WTC11 (cell line): ENCODE data around the gene RAI14. TPM values are rescaled to one million over a fixed set of nuclear protein-coding genes. Genes with fewer than 3 reads are reported as not detected.

Experiments used
- ATAC-seq: fragments of 200-7000 bp; cut with Tn5 transposase; 2 replicates; pipeline ENCODE4 v1.10.0; 2021; ENCODE audit warnings: mild to moderate bottlenecking, moderate library complexity
- CTCF ChIA-PET: fragments of 300-600 bp; sonication (Branson Sonifier 250); formaldehyde crosslinking; loops from one replicate; lab custom pipeline; 2021; ENCODE audit warnings: antibody characterized with exemption; lab: Charles Lee
- POLR2A ChIA-PET: fragments of 350-600 bp; sonication (Branson Sonifier 250); formaldehyde crosslinking; loops from one replicate; lab custom pipeline; 2021; ENCODE audit warnings: antibody characterized with exemption; lab: Charles Lee
- DNase-seq: peaks from one replicate; pipeline ENCODE4 v3.0.0; 2021; ENCODE audit warnings: low spot score
- H3K27ac Mint-ChIP-seq: 2 replicates; pipeline ENCODE4 v1.8.0; 2021; ENCODE audit warnings: mixed read lengths
- H3K27me3 Mint-ChIP-seq: 2 replicates; pipeline ENCODE4 v1.8.0; 2021; ENCODE audit warnings: low read depth, mild to moderate bottlenecking, moderate library complexity, mixed read lengths
- H3K36me3 Mint-ChIP-seq: 2 replicates; pipeline ENCODE4 v1.8.0; 2021; ENCODE audit warnings: mixed read lengths
- H3K4me1 Mint-ChIP-seq: 2 replicates; pipeline ENCODE4 v1.8.0; 2022; ENCODE audit warnings: mixed read lengths
- H3K4me3 Mint-ChIP-seq: 2 replicates; pipeline ENCODE4 v1.8.0; 2021; ENCODE audit warnings: mild to moderate bottlenecking, moderate library complexity, mixed read lengths
- H3K9me3 Mint-ChIP-seq: 2 replicates; pipeline ENCODE4 v1.8.0; 2021; ENCODE audit warnings: mixed read lengths
- AFF4 ChIP-seq: sonication (generic); formaldehyde crosslinking; IDR thresholded peaks from 2 replicates; pipeline ENCODE4 v1.8.1; 2023; ENCODE audit warnings: mild to moderate bottlenecking, missing genetic modification reagents, borderline replicate concordance
- CBFB ChIP-seq: sonication (generic); formaldehyde crosslinking; IDR thresholded peaks from 2 replicates; pipeline ENCODE4 v1.8.1; 2022; ENCODE audit warnings: mild to moderate bottlenecking, low read depth, missing genetic modification reagents
- EMX1 ChIP-seq: fragments of 250-450 bp; sonication (Bioruptor Pico); IDR thresholded peaks from 2 replicates; pipeline ENCODE4 v1.8.0; 2021; ENCODE audit warnings: mild to moderate bottlenecking
- FOXK1 ChIP-seq: sonication (generic); formaldehyde crosslinking; IDR thresholded peaks from 2 replicates; pipeline ENCODE4 v1.8.0; 2022; ENCODE audit warnings: mild to moderate bottlenecking, moderate library complexity, missing genetic modification reagents
- GRHL2 ChIP-seq: fragments of 250-450 bp; sonication (Bioruptor Pico); IDR thresholded peaks from 2 replicates; pipeline ENCODE4 v1.8.0; 2022; ENCODE audit warnings: mild to moderate bottlenecking, moderate library complexity; ENCODE audit not compliant: insufficient replicate concordance, severe bottlenecking
- KAT7 ChIP-seq: sonication (generic); formaldehyde crosslinking; IDR thresholded peaks from 2 replicates; pipeline ENCODE4 v1.8.1; 2023; ENCODE audit warnings: missing genetic modification reagents, mild to moderate bottlenecking, borderline replicate concordance
- MXD4 ChIP-seq: fragments of 250-450 bp; sonication (Bioruptor Pico); IDR thresholded peaks from 2 replicates; pipeline ENCODE4 v1.8.0; 2021; ENCODE audit warnings: mild to moderate bottlenecking, moderate library complexity, borderline replicate concordance
- MYBL2 ChIP-seq: sonication (generic); formaldehyde crosslinking; IDR thresholded peaks from 2 replicates; pipeline ENCODE4 v1.8.1; 2023; ENCODE audit warnings: mild to moderate bottlenecking, moderate library complexity, missing genetic modification reagents
- NR1H2 ChIP-seq: sonication (generic); formaldehyde crosslinking; IDR thresholded peaks from 2 replicates; pipeline ENCODE4 v1.9.0; 2021; ENCODE audit warnings: mild to moderate bottlenecking, moderate library complexity, missing genetic modification reagents
- SOX15 ChIP-seq: fragments of 250-450 bp; sonication (Bioruptor Pico); IDR thresholded peaks from 2 replicates; pipeline ENCODE4 v1.9.0; 2021; ENCODE audit warnings: mild to moderate bottlenecking
- ZBTB21 ChIP-seq: sonication (generic); formaldehyde crosslinking; IDR thresholded peaks from 2 replicates; pipeline ENCODE4 v1.8.1; 2023; ENCODE audit warnings: mild to moderate bottlenecking, missing genetic modification reagents, borderline replicate concordance
- ZNF138 ChIP-seq: sonication (generic); formaldehyde crosslinking; conservative IDR thresholded peaks from 2 replicates; pipeline ENCODE4 v1.8.1; 2022; ENCODE audit warnings: mild to moderate bottlenecking, moderate library complexity, missing genetic modification reagents
- ZNF219 ChIP-seq: sonication (generic); formaldehyde crosslinking; IDR thresholded peaks from 2 replicates; pipeline ENCODE4 v1.8.0; 2023; ENCODE audit warnings: missing genetic modification reagents, mild to moderate bottlenecking, borderline replicate concordance
- ZNF263 ChIP-seq: sonication (generic); formaldehyde crosslinking; IDR thresholded peaks from 2 replicates; pipeline ENCODE4 v1.8.1; 2022; ENCODE audit warnings: low read depth, mild to moderate bottlenecking, moderate library complexity, missing genetic modification reagents
- ZNF423 ChIP-seq: fragments of 250-450 bp; sonication (Bioruptor Pico); IDR thresholded peaks from 2 replicates; pipeline ENCODE4 v2.1.2; 2022; ENCODE audit warnings: mild to moderate bottlenecking, moderate library complexity
- ZNF425 ChIP-seq: fragments of 250-450 bp; sonication (Bioruptor Pico); conservative IDR thresholded peaks from 2 replicates; pipeline ENCODE4 v1.9.0; 2021; ENCODE audit warnings: mild to moderate bottlenecking
- total RNA-seq: library from RNA; stranded (reverse); gene quantifications from 3 replicates; pipeline ENCODE4 v1.2.3, GENCODE V29; 2021
- TF ChIP-seq, protein P1 (sequence below): sonication (generic); formaldehyde crosslinking; IDR thresholded peaks from 2 replicates; pipeline ENCODE4 v1.8.0; 2023; ENCODE audit warnings: missing genetic modification reagents, mild to moderate bottlenecking, borderline replicate concordance

RAI14 gene
- total RNA-seq, 1 experiment from 2014 or later: 185 TPM

DNA sequence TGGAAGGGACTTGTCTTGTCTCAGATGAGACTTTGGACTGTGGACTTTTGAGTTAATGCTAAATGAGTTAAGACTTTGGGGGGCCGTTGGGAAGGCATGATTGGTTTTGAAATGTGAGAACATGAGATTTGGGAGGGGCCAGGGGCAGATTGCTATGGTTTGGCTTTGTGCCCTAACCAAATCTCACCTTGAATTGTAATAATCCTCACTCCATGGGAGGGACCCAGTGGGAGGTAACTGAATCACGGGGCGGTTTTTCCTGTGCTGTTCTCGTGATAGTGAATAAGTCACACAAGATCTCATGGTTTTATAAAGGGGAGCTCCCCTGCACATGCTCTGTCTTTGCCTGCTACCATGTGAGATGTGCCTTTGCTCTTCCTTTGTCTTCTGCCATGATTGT, 72.1 kb downstream of the RAI14 start:
- Mint-ChIP-seq H3K27me3 (peaks cover 4% of the 10 kb centered on the region; the same call in 1 of the 2 replicates), H3K27ac (no peak overlapping the region), H3K36me3 (peaks cover 54% of the 10 kb centered on the region), H3K9me3 (peaks cover 37% of the 10 kb centered on the region), H3K4me3 (no peak overlapping the region), H3K4me1 (peaks cover 18% of the 10 kb centered on the region)
- TF ChIP-seq KAT7 (CRISPR knock-in tag): no peak
- TF ChIP-seq ZNF423: no peak
- TF ChIP-seq AFF4 (CRISPR knock-in tag): no peak
- no peak for TF ChIP-seq ZNF263 (CRISPR knock-in tag)
- TF ChIP-seq CBFB (CRISPR knock-in tag): no peak
- TF ChIP-seq MYBL2 (CRISPR knock-in tag): no peak
- TF ChIP-seq EMX1: no peak
- no peak for TF ChIP-seq GRHL2
- no peak for TF ChIP-seq FOXK1 (CRISPR knock-in tag)
- TF ChIP-seq NR1H2: no peak
- TF ChIP-seq ZNF219 (CRISPR knock-in tag): no peak
- no peak for TF ChIP-seq MXD4 (CRISPR knock-in tag)
- DNase-seq (no peak), ATAC-seq (no peak)
- ChIA-PET CTCF (no interaction called here), POLR2A (interaction anchor here (0.7 kb wide), 1 partner anchor 11 kb away, joined by 4 read pairs; no protein-coding TSS in a partner anchor)

DNA sequence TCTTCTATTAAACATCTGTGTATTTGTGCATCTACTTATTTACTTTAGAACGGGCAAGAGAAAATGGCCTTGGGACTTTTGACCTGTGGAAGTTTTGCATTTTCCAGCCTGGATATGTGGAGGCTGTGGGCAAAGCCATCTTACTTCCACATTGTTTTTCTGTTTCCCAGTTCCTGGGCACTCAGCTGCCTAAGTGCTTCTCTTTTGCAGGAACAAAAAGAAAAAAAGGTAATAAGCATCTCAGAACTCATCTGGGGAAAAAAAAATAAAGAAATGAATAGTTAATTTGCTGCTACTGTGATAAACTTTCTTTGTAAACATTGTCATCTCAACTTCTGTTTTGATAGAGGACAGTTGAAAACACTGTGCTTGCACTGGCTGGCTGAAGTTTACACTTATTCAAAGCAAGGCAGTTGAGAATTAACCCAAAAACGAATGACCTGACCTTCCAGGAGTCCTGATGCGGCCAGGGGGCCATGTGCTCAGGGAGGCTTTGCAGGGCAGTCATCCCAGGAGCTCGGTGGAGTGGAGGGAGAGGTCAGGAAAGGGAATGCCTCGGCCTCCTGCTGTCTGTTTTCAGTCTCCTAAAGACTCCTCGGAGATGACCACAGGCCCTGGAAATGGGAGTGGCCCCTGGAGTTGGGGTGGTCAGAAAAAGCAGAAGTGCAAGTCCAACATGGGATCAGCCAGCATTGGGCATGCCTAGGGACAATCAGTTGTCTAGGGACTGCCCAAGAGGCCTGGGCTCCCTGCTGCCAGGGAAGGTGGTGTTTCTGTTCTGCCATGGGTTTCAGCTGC, 75.5 kb downstream of the RAI14 start:
- POLR2A ChIA-PET: no interaction called here
- ATAC-seq: no peak; the same call in none of the 2 replicates
- Mint-ChIP-seq H3K4me3 (no peak overlapping the region; the same call in 1 of the 2 replicates), H3K36me3 (peaks cover 39% of the 10 kb centered on the region), H3K27ac (peak overlapping the region; percentile 88), H3K4me1 (peaks cover 47% of the 10 kb centered on the region), H3K9me3 (peaks cover 21% of the 10 kb centered on the region), H3K27me3 (peaks cover 4% of the 10 kb centered on the region; the same call in 1 of the 2 replicates)
- DNase-seq: no peak
- CTCF ChIA-PET: no interaction called here
- TF ChIP-seq AFF4 (CRISPR knock-in tag): no peak
- TF ChIP-seq ZNF425 (CRISPR knock-in tag): no peak
- TF ChIP-seq, protein P1, sequence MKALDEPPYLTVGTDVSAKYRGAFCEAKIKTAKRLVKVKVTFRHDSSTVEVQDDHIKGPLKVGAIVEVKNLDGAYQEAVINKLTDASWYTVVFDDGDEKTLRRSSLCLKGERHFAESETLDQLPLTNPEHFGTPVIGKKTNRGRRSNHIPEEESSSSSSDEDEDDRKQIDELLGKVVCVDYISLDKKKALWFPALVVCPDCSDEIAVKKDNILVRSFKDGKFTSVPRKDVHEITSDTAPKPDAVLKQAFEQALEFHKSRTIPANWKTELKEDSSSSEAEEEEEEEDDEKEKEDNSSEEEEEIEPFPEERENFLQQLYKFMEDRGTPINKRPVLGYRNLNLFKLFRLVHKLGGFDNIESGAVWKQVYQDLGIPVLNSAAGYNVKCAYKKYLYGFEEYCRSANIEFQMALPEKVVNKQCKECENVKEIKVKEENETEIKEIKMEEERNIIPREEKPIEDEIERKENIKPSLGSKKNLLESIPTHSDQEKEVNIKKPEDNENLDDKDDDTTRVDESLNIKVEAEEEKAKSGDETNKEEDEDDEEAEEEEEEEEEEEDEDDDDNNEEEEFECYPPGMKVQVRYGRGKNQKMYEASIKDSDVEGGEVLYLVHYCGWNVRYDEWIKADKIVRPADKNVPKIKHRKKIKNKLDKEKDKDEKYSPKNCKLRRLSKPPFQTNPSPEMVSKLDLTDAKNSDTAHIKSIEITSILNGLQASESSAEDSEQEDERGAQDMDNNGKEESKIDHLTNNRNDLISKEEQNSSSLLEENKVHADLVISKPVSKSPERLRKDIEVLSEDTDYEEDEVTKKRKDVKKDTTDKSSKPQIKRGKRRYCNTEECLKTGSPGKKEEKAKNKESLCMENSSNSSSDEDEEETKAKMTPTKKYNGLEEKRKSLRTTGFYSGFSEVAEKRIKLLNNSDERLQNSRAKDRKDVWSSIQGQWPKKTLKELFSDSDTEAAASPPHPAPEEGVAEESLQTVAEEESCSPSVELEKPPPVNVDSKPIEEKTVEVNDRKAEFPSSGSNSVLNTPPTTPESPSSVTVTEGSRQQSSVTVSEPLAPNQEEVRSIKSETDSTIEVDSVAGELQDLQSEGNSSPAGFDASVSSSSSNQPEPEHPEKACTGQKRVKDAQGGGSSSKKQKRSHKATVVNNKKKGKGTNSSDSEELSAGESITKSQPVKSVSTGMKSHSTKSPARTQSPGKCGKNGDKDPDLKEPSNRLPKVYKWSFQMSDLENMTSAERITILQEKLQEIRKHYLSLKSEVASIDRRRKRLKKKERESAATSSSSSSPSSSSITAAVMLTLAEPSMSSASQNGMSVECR (CRISPR knock-in tag): no peak
- no peak for TF ChIP-seq SOX15 (CRISPR knock-in tag)
- TF ChIP-seq ZNF138 (CRISPR knock-in tag): no peak
- no peak for TF ChIP-seq ZBTB21
